NT2/D1 (cell line): Measurements from ENCODE around the gene MUC5AC.

Experiments used
- DNase-seq: peaks from one replicate; pipeline ENCODE4 v3.0.0-alpha.2; 2011; ENCODE audit warnings: low read depth, low spot score
- H3K27me3 ChIP-seq: 2 replicates; pipeline ENCODE4 v1.6.0; 2011; ENCODE audit warnings: mild to moderate bottlenecking; ENCODE audit not compliant: insufficient read length, insufficient read depth
- H3K36me3 ChIP-seq: 2 replicates; pipeline ENCODE4 v1.6.1; 2011; ENCODE audit warnings: mild to moderate bottlenecking, low read length, mixed read lengths; ENCODE audit not compliant: insufficient read depth, insufficient read length
- H3K4me1 ChIP-seq: 2 replicates; pipeline ENCODE4 v1.5.1; 2011; ENCODE audit not compliant: insufficient read depth, insufficient read length
- H3K4me3 ChIP-seq: 2 replicates; pipeline ENCODE4 v1.5.1; 2011; ENCODE audit warnings: low read depth; ENCODE audit not compliant: insufficient read length
- H3K9ac ChIP-seq: 2 replicates; pipeline ENCODE4 v1.6.0; 2011; ENCODE audit warnings: low read depth; ENCODE audit not compliant: insufficient read length
- H3K9me3 ChIP-seq: 2 replicates; pipeline ENCODE4 v1.5.1; 2011; ENCODE audit warnings: mild to moderate bottlenecking, low read length; ENCODE audit not compliant: insufficient read depth
- SUZ12 ChIP-seq: IDR thresholded peaks from 2 replicates; pipeline ENCODE4 v1.6.1; 2011; ENCODE audit not compliant: insufficient read length, insufficient read depth; ENCODE audit errors: extremely low read depth
- YY1 ChIP-seq: IDR thresholded peaks from 2 replicates; pipeline ENCODE4 v1.6.1; 2011; ENCODE audit not compliant: insufficient read length, insufficient read depth
- ZNF274 ChIP-seq: IDR thresholded peaks from 2 replicates; pipeline ENCODE4 v1.6.1; 2011; ENCODE audit warnings: mild to moderate bottlenecking, low read depth, low read length

The MUC5AC gene

GRCh38 chr11:1174441-1175370 is 17.0 kb downstream of the MUC5AC start:
- Histone ChIP-seq H3K4me3 (no peak overlapping the region), H3K9ac (no peak overlapping the region), H3K4me1 (peaks cover 4% of the 10 kb centered on the region), H3K36me3 (no peaks in the 10 kb centered on the region), H3K9me3 (no peaks in the 10 kb centered on the region; the same call in 1 of the 2 replicates), H3K27me3 (peaks cover 11% of the 10 kb centered on the region)
- no peak for DNase-seq
- no peak for TF ChIP-seq SUZ12

- H3K9ac ChIP-seq: no peak overlapping the region
- H3K4me1 ChIP-seq: peaks cover 4% of the 10 kb centered on the region
- peaks cover 11% of the 10 kb centered on the region for H3K27me3 ChIP-seq
- H3K36me3 ChIP-seq: no peaks in the 10 kb centered on the region
- no peaks in the 10 kb centered on the region; the same call in 1 of the 2 replicates for H3K9me3 ChIP-seq
- no peak overlapping the region for H3K4me3 ChIP-seq
- no peak for TF ChIP-seq ZNF274
- TF ChIP-seq YY1: no peak
- TF ChIP-seq SUZ12: no peak
- DNase-seq: no peak
Measured at GRCh38 chr11:1175461-1176223, 17.9 kb downstream of the MUC5AC start.

DNA sequence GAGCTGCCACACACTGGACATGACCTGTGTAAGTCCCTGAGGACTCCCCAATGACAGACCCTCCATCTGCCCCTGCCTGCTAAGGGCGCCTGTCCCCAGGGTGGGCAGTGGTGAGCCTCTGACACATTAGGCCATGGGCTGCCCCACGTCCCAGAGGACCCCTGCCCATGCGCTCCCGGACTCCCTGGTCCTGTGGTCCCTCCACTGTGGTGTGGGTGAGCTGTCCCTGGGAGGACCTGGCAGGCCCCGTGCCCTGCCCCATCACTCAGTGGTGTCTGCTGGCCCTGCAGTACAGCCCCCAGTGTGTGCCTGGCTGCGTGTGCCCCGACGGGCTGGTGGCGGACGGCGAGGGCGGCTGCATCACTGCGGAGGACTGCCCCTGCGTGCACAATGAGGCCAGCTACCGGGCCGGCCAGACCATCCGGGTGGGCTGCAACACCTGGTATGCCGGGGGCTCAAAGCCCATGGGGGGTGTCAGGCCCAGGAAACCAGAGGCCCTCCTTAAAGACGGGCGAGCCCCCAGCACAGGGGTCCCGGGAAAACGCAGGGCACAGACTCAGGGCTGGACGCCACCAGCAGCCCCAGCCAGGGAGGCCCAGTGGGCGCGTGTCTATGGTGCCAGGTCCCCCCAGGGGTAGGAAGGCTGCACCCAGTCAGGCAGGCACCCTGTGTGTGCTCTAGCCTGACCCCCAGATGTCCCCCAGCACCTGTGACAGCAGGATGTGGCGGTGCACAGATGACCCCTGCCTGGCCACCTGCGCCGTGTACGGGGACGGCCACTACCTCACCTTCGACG is 18.7 kb downstream of the MUC5AC start:
- no peaks in the 10 kb centered on the region for H3K36me3 ChIP-seq
- peaks cover 11% of the 10 kb centered on the region for H3K27me3 ChIP-seq
- no peak overlapping the region for H3K4me3 ChIP-seq
- DNase-seq: no peak
- no peaks in the 10 kb centered on the region for H3K9me3 ChIP-seq
- H3K4me1 ChIP-seq: peaks cover 4% of the 10 kb centered on the region
- TF ChIP-seq YY1 (no peak), ZNF274 (no peak), SUZ12 (no peak)
- no peak overlapping the region for H3K9ac ChIP-seq

GRCh38 chr11:1177020-1177770 is 19.4 kb downstream of the MUC5AC start:
- H3K4me3 ChIP-seq: no peak overlapping the region
- H3K4me1 ChIP-seq: peaks cover 4% of the 10 kb centered on the region
- DNase-seq: no peak
- no peaks in the 10 kb centered on the region for H3K36me3 ChIP-seq
- no peak for TF ChIP-seq ZNF274
- TF ChIP-seq YY1: no peak
- no peak for TF ChIP-seq SUZ12
- no peak overlapping the region for H3K9ac ChIP-seq
- H3K9me3 ChIP-seq: no peaks in the 10 kb centered on the region
- peaks cover 4% of the 10 kb centered on the region for H3K27me3 ChIP-seq

DNA sequence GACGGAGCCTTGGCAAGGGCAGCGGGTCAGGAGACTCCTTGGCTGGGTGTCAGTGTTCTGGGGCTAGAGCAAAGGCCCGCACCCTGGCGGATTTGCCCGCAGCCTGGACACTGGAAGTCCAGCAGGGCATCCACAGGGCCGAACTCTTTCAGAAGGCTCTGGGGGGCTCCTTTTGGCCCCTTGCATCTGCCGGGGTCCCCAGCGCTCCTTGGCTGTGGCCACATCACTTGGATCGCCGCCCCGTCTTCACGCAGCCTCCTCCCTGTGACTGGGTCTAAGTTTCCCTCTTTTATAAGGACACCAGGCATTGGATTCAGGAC is 20.0 kb downstream of the MUC5AC start:
- Histone ChIP-seq H3K9ac (no peak overlapping the region), H3K27me3 (peaks cover 2% of the 10 kb centered on the region), H3K9me3 (no peaks in the 10 kb centered on the region), H3K36me3 (no peaks in the 10 kb centered on the region), H3K4me1 (peaks cover 4% of the 10 kb centered on the region), H3K4me3 (no peak overlapping the region)
- no peak for DNase-seq
- TF ChIP-seq ZNF274: no peak
- no peak for TF ChIP-seq YY1
- TF ChIP-seq SUZ12: no peak

DNA sequence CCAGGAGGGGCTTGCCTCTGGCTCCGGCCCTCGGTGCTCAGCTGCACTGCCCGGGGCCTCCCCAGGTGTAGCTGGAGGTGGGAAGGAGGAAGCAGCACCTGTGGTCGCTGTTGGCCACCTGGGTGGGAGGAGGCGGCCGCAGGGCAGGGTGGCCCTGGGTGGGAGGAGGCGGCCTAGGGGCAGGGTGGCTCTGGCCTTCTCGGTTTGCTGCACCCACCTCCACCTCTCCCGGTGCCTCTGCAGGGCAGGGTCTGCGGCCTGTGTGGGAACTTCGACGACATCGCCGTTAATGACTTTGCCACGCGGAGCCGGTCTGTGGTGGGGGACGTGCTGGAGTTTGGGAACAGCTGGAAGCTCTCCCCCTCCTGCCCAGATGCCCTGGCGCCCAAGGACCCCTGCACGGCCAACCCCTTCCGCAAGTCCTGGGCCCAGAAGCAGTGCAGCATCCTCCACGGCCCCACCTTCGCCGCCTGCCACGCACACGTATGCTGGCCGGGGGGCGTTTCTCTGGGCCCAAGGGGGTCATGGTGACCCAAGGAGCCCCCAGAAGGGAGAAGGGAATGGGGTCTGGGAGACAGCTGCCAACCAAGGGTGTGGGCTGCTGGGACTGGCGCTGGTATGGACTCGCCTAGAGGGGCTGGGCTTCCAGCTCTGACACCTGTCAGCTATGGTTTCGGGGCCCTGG is 20.6 kb downstream of the MUC5AC start:
- H3K36me3 ChIP-seq: no peaks in the 10 kb centered on the region
- TF ChIP-seq ZNF274 (no peak), YY1 (no peak), SUZ12 (no peak)
- no peak for DNase-seq
- no peak overlapping the region for H3K9ac ChIP-seq
- H3K4me3 ChIP-seq: no peak overlapping the region
- peaks cover 4% of the 10 kb centered on the region for H3K4me1 ChIP-seq
- no peaks in the 10 kb centered on the region for H3K9me3 ChIP-seq
- no peaks in the 10 kb centered on the region for H3K27me3 ChIP-seq
